Inflammatory macrophage (primary cell): ENCODE measurements around the gene RDH13.
"Not testable (repeated sequence)": the region's sequence is repeated elsewhere in the genome, so short reads cannot be mapped to it uniquely, and the experiment has no call there.

Experiments used
- DNase-seq, 2 donors: peaks; one replicate each; pipeline ENCODE4 v3.0.0-alpha.2; 2020 to 2022

The RDH13 gene

DNA sequence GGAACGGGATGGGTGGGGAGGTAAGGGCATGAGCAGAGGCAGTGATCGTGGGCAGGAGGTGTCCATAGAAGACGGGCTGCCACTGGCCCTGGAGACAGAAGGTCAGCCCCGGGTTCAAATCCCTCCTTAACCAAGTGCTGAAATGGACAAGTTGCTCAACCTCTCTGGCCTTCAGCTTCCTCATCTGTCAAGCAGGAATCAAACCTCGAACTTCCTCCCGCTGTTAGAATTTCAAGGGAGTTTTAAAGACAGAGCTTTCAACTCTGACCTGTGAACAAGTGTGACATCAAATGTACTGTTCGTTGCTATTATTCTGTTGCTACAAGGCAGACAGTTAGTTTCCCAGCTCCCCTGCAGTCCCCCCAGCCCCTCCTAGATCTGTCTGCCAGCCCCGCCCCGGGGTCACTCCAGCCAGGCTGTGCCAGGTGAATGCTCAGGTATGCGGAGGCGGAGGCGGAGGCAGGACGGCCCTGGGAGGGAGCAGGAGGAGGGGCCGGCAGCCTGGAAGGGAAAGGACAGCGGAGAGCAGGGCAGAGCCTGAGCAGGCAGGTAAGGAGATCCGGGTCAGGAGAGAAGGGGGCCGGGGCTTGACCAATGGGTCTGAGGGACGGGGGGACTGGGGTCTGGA, 12.5 kb upstream of the RDH13 start, which contains the start of gene EPS8L1:
EPS8L1 (plus strand) TSS at position 499 of the 628 bp plus-strand sequence. CDS start 576 bp downstream, outside the sequence.
- peak; percentile 83 for DNase-seq

DNA sequence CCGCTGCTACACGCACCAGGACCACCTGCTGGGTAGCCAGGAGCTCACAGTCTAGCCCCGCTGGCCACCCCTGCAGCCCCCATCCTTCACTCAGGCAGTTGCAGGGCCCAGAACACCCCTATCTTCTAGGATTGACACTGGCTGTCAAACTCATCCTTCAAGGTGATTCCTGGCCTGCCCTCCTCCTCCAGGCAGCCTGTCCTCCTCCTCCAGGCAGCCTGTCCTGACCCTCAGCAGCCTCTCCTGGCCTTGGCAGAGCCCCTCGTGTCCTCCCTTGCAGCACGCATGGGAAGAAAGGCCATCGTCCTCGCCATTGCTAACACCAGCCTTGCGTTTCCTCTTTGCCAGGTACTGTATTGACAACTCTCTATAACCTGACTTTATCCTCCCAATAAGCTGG, 9.0 kb upstream of the RDH13 start:
- no peak for DNase-seq

DNA sequence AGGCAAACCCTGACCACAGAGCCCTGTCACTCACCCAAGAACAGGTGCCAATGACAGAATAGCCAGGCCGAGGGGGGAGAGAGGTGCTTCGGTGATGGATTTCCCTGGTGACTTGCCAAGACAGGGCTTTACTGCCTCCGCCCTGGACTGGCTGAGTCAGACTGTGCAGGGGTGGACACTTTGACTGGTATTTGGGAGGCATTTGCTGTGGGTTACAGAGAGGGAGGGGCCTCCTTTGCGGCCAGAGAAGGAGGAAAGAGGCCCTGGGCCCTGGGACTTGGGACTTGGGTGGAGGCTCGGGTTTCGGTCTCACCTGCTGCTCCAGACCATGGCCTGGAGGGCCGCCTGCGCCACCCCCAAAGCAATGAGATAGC, 8.2 kb upstream of the RDH13 start:
- DNase-seq = peak; percentile 22 to 51

DNA sequence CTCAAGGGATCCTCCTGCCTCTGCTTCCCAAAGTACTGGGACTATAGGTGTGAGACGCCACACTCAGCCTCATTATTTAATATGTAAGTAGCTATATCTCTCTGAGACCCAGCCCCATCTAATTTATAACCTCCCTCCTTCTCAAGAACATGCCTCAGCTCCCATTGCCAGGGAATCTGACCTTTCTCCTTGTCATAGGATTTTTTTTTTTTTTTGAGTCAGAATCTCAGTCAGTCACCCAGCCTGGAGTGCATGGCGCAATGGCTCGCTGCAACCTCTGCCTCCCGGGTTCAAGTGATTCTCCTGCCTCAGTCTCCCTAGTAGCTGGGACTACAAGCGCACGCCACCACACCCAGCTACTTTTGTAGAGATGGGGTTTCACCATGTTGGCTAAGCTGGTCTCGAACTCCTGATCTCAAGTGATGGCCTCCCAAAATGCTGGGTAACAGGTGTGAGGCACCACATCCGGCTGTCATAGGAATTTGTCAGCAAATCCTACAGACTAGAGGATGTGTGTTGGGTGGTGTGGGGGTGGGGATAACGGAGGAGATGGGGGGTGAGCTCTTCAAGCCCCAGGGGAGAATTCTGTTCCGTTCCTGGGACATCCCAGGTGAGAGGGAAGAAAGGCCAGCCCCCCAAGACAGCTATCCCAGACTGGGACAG, 7.6 kb upstream of the RDH13 start:
- no peak for DNase-seq

DNA sequence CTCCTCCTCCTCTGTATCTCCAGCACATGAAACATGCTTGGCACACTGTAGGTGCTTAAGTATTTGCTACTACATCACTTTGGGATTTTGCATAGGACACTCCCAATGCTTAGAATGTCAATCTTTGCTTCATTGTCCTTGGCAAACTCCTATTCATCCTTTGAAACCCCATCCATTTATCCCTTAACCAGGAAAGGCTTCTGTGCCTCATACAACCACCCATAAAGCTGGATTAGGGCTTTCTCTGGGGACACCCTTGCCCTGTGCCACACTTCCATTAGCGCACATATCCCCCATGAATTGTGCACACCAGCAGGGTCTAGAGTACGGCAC, 6.9 kb upstream of the RDH13 start:
- no peak for DNase-seq

DNA sequence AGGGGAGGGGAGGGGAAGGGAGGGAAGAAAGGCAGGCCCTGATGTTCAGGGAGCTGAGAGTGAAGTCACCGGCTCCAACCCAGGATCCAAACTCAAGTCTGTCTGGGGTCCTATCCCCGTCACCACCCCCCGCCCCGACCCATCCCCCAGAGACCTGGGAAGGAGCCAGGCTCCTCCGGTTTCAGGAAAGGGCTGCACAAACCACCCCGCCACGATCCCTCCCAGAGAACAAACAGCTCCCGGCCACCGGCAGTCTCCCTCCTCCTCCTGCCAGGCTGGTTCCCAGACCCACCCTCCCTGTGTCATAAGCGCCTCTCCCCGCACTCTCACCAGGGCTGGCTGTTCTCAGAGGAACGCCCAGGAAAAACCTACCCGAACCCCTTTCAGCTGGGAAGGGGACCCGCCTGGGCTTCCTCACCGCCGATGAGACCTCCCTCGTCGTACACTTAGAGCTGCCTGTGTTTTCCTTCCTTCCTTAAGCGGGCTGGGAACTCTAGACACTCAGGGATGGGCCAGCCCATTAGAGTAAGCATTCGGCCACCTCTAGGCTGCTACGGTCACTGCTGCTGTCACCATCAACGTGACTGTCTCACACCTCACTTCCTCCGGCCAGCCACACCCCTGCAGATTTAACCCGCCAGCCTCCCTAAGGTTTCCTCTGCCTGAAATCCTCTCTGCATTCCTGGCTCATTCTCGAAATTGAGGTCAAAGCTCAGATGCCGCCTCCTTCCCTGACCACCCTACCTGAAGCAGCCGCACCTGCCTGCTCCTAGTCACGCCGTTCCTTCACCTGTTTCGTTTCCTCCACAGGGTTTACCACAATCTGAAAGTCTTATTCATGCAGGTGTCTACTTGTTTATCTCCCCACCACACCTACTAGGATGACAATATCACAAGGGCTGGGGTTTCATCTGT, 6.3 kb upstream of the RDH13 start:
- DNase-seq = peak in 1 of 2 donors; percentile 44

DNA sequence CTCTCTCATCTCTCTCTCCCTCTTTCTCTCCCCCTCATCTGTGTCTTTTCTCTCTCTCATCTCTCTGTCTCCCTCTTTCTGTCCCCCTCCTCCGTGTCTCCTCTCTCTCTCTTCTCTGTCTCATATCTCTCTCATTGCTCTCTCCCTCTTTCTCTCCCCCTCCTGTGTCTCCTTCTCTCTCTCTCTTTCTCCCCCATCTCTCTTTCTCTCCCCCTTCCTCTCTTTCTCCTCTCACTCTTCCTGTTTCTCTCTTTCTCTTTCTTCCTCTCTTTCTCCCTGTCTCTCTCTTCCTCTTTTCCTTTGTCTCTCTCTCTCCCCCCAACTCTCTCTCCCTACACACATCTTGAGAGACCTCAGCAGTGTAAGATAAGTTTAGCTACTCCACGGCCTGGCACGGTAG, 4.9 kb upstream of the RDH13 start:
- no peak for DNase-seq

DNA sequence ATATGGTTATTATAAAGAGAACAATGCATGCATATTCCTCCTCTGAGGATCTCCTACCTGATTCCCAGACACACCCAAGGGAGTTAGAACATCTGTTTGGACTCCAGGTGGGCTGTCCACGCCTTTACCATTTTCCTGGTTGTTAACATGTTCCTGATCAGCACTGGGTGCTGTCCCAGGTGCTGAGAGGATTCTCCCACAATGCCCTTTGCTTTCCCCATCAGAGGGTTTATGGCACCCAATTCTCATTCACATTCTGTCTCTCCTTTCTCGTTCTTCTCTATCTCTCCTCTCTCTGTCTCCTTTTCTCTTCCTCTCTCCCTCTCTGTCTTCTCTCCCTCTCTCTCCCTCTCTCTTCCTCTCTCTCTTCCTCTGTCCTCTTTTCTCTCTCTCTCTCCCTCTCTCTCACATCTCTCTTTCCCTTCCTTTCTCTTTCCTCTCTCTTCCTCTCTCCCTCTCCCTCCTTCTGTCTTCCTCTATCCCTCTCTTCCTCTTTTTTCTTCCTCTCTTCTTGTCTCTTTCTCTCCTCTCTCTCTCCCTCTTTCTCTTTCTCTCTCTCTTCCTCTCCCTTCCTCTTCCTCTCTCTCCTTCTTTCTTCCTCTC, 3.3 kb upstream of the RDH13 start:
- no peak for DNase-seq

DNA sequence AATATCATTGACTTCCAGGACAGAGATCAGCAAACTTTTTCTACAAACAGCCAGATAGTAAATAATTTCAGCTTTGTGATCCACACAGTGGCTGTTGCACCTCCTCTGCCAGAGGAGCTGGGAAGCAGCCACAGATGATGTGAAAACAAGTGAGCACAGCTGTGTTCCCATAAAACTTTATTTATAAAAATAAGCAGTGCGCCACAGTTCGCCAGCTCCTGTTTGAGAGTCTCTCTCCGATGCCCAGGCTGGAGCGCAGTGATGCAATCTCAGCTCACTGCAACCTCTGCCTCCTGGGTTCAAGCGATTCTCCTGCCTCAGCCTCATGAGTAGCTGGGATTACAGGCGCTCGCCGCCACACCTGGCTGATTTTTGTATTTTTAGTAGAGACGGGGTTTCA, 2.6 kb upstream of the RDH13 start:
- DNase-seq = not testable (repeated sequence)

DNA sequence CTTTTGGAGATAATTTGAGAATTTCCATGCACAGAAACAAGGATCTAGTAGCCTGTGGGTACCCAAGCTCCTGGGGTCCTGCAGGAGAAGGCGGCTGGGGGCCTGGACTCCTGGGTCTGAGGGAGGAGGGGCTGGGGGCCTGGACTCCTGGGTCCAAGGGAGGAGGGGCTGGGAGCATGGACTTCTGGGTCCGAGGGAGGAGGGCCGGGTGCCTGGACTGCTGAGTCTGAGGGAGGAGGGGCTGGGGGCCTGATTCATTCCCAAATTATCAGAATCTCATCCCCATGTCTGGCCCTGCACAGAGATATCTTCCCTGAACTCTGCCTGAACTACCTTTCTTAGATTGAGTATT, 520 bp upstream of the RDH13 start:
- no peak for DNase-seq

DNA sequence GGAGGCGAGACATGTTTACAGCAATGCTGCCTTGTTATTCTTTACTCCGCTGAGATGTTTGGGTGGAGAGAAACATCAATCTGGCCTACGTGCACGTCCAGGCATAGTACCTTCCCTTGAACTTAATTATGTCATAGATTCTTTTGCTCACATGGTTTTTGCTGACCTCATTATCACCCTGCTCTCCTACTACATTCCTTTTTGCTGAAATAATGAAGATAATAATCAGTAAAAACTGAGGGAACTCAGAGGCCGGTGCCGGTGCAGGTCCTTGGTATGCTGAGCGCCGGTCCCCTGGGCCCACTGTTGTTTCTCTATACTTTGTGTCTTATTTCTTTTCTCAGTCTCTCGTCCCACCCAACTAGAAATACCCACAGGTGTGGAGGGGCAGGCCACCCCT, 2.7 kb downstream of the RDH13 start:
- not testable (repeated sequence) for DNase-seq

DNA sequence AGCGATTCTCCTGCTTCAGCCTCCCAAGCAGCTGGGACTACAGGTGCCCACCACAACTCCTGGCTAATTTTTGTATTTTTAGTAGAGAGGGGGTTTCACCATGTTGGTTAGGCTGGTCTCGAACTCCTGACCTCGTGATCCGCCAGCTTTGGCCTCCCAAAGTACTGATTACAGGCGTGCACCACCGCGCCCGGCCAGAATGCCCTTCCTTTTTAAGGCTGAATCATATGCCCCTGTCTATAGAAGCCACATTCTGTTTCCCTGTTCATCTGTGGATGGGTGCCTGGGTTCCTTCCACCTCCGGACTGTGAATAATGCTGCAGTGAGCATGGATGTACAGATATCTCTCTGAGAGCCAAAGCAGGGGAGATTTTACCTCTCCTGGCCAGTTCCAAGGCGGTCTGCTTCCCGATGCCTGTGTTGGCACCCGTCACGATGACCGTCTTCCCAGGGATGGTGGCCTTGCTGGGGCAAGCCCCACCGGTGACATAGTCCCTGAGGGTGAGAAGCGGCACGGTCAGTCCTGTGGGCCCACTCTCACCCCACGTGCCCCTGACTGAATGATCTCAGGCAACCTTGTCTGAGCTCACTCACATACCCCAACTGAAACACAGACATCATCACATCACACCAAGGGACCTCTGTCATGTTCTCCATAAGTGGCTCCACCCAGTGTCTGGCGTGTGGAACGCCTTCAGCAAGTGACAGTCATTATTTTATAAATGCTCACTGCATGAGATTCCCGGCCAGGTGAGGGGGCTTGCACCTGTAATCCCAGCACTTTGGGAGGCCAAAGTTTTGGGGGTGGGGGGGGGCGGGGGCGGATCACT, 4.0 kb downstream of the RDH13 start:
- DNase-seq = no peak

DNA sequence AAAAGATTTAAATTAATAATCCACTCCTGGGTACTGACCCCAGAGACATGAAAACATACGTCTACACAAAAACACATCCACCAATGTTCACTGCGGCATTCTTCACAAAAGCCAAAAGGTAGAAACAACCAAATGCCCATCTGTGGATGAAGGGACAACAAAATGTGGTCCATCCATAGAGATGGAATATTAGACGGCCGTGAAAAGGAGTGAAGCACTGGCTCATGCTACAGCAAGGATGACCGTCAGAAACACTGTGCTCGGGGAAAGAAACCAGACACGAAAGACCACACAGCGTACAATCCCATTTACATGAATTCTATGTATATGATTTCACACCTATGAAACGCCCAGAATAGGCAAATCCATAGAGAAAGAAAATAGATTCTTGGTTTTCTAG, 6.1 kb downstream of the RDH13 start:
- no peak for DNase-seq

DNA sequence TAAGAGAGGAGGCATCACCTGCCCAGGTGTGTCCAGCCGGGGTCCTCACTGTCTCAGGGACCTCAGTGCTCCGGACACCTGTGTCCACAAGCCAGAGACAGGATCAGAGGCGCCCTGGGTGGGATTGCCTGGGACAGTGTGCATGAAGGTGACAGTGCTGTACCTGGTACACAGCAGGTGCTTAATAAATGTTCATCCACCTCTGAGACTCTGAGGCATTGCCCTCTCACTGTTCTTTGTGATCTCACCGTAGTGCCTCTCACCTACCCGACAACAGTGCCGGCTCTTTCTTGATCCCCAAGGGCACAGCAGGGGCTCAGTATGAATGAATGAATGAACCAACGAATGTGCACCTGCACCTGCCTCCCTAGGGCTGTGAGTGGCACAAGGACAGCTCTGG, 9.2 kb downstream of the RDH13 start:
- DNase-seq = no peak

DNA sequence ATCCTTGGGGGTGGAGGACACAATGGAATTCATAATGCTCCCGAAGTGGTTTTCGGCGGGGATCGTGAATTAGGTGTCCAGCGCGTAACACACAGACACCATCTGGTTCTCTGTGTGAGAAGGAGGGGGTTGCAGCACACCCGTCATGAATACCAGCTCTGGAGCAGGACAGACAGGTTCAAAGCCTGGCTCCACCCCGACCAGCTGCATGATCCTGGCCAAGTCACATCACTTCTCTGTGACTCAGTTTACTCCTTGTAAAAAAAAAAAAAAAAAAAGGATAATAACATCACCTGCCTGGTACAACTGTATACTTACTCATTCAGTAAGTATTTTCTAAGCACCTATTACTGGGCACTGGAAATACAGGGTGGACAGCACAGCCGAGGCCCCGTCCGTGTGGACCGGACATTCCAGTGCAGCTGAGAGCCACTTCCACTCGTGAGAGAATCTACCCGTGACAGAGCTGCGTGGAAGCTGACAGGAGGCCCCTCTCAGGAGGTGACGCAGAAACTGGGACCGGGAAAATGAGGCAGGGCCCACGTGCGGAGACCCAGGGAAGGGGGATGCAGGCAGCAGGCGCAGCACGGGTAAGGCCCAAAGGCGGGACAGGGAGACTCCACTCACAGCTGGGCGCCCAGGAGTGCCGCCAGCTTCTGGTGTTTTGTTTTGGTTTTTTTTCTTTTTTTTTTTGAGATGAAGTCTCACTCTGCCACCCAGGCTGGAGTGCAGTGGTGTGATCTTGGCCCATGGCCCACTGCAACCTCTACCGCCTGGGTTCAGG, 12.0 kb downstream of the RDH13 start:
- no peak for DNase-seq

DNA sequence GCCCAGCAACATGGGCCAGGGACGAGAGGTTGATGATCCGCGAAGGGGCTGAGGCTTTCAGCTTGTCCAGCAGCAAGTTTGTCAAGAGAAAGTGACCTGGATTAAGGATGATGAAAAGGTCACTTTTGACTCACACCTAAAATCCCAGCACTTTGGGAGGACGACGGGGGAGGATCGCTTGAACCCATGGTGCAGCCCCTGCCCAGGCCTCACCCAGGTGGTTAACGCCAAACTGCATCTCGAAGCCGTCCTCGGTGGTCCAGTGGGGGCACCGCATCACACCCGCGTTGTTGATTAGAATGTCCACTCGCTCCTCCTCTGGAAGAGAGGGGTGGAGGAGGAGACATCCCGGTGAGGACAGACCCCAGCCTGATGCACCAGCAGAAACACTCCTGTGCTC, 14.5 kb downstream of the RDH13 start:
- DNase-seq = no peak

DNA sequence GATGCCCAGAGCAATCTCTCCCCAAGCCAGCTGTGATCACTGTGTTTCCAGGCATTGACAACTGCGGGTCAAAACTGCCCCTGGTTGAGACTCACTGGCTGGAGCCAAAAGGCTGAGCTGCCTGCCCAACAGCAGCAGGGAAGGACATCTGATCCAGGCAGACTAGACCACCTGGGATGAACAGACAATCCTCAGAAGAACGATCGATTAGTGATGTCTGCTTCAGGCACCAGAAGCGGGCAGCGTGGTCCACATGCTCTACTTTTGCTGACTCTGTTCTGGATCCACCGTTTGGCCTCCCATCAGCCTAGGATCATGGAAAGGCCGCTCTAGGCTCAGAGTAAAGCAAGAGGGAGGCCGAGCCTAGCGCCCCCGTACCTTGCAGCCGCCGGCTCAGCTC, 15.0 kb downstream of the RDH13 start:
- DNase-seq = no peak

DNA sequence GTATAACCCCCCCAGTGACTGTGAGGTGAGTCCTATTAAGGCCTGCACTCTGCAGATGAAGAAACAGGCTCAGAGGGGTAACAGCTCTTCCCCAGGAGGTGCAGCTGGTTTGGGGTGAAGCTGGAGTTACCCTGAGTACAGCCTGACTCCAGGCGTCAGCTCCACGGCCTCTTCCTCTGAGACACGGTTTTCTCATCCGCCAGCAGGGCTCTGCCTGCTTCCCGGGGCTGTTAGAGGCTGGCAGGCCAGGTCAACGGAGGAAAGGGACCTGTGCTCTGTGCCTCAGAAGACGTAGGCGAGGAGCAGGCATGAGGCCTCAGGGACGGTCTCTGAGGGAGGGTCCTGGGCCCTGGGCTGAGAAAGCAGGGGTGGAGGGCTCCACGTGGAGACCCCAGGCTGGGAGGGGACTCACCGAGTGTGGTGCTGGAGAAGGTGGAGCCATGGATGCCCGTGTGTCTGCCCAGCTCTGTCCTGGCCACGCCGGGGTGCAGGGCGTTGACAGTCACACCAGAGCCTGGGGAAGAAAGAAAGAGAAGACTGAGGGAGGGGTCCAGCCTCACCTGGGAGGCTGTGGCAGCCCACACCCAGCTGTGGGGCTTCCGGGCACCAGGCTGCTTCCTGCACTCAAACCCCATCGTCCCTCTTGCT, 15.8 kb downstream of the RDH13 start:
- no peak for DNase-seq

DNA sequence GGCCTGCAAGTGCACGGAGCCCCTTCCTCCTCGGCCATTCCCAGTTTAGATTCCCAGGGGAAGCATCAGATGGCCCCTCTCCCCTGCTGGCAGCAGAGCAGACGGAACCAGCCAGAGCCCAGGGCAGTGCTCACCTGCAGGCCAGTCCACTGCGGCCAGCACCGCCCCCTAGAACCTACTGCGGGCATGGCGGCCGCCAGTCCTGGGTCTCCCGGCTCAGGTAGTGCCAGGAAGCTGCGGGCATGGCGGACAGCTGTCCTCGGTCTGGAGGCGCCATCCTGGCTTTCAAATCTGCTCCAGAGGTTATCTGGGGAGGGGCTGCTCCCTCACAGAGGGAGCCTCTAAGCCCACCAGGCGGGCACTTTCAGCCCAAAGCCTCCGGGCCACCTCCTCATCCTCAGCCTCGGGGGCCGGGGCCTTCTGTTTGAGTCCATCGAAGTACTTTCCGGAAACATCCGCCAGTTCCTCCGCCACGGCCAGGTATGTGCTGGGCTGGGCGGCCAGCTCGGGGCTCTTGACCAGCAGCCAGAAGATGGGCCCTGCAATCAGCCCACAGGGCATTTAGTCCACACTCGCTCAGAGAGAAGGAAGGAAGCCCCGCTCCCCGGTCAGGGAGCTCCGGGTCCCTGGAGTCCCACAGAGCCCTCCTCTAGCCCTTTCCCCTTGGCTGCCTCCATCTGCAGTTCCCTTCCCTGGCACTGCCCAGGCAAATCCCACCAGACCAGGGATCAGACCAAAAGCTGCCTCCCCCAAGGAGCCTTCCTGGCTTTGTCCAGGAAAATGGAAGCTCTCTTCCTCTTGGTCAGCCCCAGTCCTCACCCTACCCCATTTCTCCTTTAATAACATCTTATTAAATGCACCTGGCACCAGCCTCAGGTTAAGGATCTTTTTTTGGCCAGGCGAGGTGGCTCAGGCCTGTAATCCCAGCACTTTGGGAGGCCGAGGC, 17.9 kb downstream of the RDH13 start:
- DNase-seq = no peak

DNA sequence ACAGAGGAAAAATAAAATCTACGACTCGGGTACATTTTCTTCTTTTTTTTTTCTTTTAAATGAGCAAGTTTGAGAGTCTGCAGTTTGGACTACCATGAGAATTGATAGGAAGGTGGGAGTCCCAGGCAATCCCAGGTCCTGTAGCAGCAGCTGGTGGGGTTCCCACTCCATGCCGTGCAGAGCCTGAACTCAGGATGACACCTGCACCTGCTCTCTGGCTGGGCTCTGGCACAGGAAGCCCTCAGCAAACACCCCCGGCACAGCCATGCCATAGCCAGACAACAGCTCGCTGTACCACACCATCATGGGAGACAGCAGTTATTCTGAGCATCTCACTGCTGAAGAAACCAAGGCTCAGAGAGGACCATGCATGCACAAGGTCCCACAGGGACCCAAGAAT, 18.7 kb downstream of the RDH13 start:
- no peak for DNase-seq
